ENCODE data around the gene UTP11. TPM values are rescaled to one million over a fixed set of nuclear protein-coding genes. Genes with fewer than 3 reads are reported as not detected.

UTP11 gene
- total and polyA plus RNA-seq, 2 donors: 43.5 to 45.4 TPM

DNA sequence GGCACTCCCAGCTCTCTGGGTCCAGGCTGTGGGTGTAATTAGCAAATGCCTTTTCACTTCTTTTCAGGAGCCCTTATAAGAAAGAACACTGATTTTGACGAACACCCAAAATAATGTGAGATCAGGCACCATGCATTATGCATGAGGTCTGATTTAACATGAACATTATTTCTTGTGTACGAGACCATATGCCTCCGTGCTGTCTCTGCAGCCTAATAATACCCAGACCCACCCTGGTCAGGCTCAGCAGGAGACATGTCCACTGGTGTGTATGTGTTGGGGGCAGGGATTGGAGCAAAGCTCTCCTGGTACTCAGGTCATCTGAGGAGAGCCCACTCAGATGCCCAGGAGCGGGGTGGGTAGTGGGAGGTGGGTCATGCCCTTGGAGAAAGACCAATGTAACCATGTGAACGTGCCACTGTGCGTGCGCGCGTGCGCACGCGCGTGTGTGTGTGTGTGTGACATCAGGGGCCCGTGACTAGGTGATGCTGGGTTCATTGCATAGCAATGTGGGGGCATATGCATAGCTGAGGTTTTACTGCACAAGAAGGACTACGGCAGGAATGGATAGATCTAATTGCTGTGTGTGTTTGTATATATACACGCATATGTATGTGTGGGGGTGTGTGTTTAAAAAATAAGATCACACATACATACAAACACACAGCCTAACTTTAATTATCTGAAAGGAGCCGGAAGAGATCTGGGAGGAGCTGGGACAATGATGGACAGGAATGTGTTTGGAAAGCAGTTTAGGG lies 27.0 kb downstream of the UTP11 start:
- Histone ChIP-seq H3K4me3 (ENCODE audit: low read depth, low read length) (no peak overlapping the region), H3K27ac (ENCODE audit: low read depth) (no peak overlapping the region), H3K4me1 (ENCODE audit: insufficient read depth) (no peaks in the 10 kb centered on the region), H3K36me3 (ENCODE audit: insufficient read depth) (no peaks in the 10 kb centered on the region)
- 89% methylated on average over 17 of the region's 17 CpGs for WGBS
- DNase-seq (ENCODE audit: extremely low spot score): no peak

GRCh38 chr1:38041936-38042834 lies 29.7 kb downstream of the UTP11 start:
- Histone ChIP-seq H3K36me3 (ENCODE audit: insufficient read depth) (no peaks in the 10 kb centered on the region), H3K27ac (ENCODE audit: low read depth) (no peak overlapping the region), H3K4me3 (ENCODE audit: low read depth, low read length) (no peak overlapping the region), H3K4me1 (ENCODE audit: insufficient read depth) (no peaks in the 10 kb centered on the region)
- WGBS: 81% methylated on average over 21 of the region's 21 CpGs
- DNase-seq (ENCODE audit: extremely low spot score): no peak

- H3K27ac ChIP-seq (ENCODE audit: low read depth): no peak overlapping the region
- no peak overlapping the region for H3K4me3 ChIP-seq (ENCODE audit: low read depth, low read length)
- no peak for DNase-seq (ENCODE audit: extremely low spot score)
- no peaks in the 10 kb centered on the region for H3K36me3 ChIP-seq (ENCODE audit: insufficient read depth)
- H3K4me1 ChIP-seq (ENCODE audit: insufficient read depth): no peaks in the 10 kb centered on the region
- 84% methylated on average over 12 of the region's 12 CpGs for WGBS
These were observed 30.7 kb downstream of the UTP11 start for GRCh38 chr1:38043036-38043747.

- Histone ChIP-seq H3K4me1 (ENCODE audit: insufficient read depth) (no peaks in the 10 kb centered on the region), H3K4me3 (ENCODE audit: low read depth, low read length) (peak overlapping the region; percentile 41), H3K27ac (ENCODE audit: low read depth) (no peak overlapping the region), H3K36me3 (ENCODE audit: insufficient read depth) (no peaks in the 10 kb centered on the region)
- WGBS: 5% methylated on average over 70 of the region's 70 CpGs
- DNase-seq (ENCODE audit: extremely low spot score): no peak
These were observed 32.0 kb downstream of the UTP11 start for GRCh38 chr1:38044221-38045215.

GRCh38 chr1:38045401-38046332 lies 33.1 kb downstream of the UTP11 start:
- Histone ChIP-seq H3K4me3 (ENCODE audit: low read depth, low read length) (peak overlapping the region; percentile 51), H3K36me3 (ENCODE audit: insufficient read depth) (no peaks in the 10 kb centered on the region), H3K27ac (ENCODE audit: low read depth) (no peak overlapping the region), H3K4me1 (ENCODE audit: insufficient read depth) (no peaks in the 10 kb centered on the region)
- WGBS: 3% methylated on average over 115 of the region's 115 CpGs
- DNase-seq (ENCODE audit: extremely low spot score): no peak

DNA sequence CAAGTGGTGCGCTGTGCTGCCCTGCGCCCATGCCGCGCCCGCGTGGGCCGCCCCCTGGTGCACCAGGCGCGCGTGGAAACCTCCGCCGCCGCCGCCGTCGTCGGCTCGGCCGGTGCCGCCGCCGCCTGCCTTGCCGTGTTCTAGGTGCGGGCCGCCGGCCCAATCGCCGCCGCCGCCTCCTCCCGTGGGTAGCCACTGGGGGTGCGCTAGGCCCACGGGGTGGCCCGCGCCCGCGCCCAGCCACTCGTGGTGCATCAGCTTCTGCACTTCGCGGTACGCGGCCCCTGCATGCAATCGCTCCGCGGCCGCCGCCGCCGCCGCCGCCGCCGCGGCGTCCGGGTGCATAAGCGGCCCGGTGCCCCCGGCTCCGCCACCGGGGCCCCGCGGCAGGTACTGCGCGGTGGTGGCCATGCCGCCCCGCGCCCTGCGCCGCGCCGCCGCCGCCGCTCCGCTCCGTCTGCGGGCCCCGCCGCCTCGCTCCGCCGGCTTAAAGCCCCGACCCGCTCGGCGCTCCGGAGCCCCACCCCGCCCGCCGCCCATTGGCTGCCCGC lies 33.9 kb downstream of the UTP11 start, which contains the start of gene POU3F1:
Gene POU3F1, minus strand, starts transcription at position 461 of the 551 bp plus-strand sequence. Its CDS starts 50 bp downstream, at position 411.
- Histone ChIP-seq H3K4me3 (ENCODE audit: low read depth, low read length) (peak within 1 kb of the TSS; percentile 51), H3K36me3 (ENCODE audit: insufficient read depth) (no peaks in the 10 kb centered on the region), H3K27ac (ENCODE audit: low read depth) (peak within 1 kb of the TSS; percentile 3), H3K4me1 (ENCODE audit: insufficient read depth) (no peaks in the 10 kb centered on the region)
- WGBS: under 1% methylated on average over 92 of the region's 92 CpGs
- DNase-seq (ENCODE audit: extremely low spot score): no peak

GRCh38 chr1:38046884-38047602 lies 34.5 kb downstream of the UTP11 start:
- Histone ChIP-seq H3K4me1 (ENCODE audit: insufficient read depth) (no peaks in the 10 kb centered on the region), H3K27ac (ENCODE audit: low read depth) (peak overlapping the region; percentile 3), H3K4me3 (ENCODE audit: low read depth, low read length) (peak overlapping the region; percentile 51), H3K36me3 (ENCODE audit: insufficient read depth) (no peaks in the 10 kb centered on the region)
- under 1% methylated on average over 99 of the region's 99 CpGs for WGBS
- DNase-seq (ENCODE audit: extremely low spot score): no peak

DNA sequence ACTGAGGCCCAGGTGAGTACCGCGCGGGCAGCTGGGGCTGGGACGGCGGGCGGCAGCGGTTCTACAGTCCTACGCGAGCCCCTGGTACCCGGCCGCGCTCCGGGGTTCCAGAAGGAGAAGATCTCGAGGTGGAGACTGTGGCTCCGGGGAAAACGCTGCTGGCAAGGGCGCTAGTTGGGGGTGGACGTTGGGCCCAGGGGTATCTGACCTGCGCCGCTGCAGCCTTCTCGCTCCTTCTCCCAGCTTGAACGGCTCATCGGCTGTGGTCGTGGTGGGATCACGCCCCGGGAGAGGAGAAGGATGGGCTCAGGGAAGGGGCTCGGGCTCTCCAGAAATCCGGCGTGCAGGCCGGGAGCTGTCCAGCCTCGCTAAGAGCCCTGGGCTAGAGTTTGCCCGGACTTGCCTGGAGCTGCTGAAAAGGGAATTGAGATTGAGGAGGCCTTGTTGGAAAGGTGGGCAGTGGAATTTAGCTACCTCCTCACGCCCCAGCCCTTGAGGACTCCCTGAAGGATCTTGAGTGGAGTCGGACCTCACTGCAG lies 35.1 kb downstream of the UTP11 start:
- 8% methylated on average over 34 of the region's 34 CpGs for WGBS
- H3K36me3 ChIP-seq (ENCODE audit: insufficient read depth): no peaks in the 10 kb centered on the region
- H3K27ac ChIP-seq (ENCODE audit: low read depth): no peak overlapping the region
- H3K4me1 ChIP-seq (ENCODE audit: insufficient read depth): no peaks in the 10 kb centered on the region
- DNase-seq (ENCODE audit: extremely low spot score): no peak
- peak overlapping the region; percentile 51 for H3K4me3 ChIP-seq (ENCODE audit: low read depth, low read length)

GRCh38 chr1:38050397-38051078 lies 38.0 kb downstream of the UTP11 start:
- Histone ChIP-seq H3K4me1 (ENCODE audit: insufficient read depth) (no peaks in the 10 kb centered on the region), H3K27ac (ENCODE audit: low read depth) (no peak overlapping the region), H3K36me3 (ENCODE audit: insufficient read depth) (no peaks in the 10 kb centered on the region), H3K4me3 (ENCODE audit: low read depth, low read length) (no peak overlapping the region)
- no peak for DNase-seq (ENCODE audit: extremely low spot score)
- 55% methylated on average over 13 of the region's 13 CpGs for WGBS

DNA sequence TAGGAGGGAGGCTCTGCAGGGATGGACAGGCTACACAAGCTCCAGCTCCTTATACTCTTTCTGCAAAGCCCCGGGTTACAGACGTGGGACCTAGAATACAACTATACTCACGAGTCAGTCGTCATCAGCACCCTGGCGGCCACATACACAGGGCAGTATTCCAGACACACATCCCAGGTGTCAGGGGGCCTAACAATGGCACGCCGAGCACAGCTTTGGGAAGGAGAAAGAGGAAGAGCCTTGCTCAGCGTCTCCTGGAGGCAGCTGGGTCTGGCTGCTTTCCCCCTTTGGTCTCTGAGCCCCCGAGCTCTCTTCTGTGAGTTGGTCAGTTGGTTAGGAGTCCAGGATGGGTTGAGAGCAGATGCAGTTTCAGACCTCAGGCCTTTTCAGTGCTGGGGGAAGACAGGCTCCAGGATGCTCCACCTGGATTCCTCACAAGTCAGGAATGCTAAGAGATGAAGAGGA lies 38.6 kb downstream of the UTP11 start:
- Histone ChIP-seq H3K4me1 (ENCODE audit: insufficient read depth) (no peaks in the 10 kb centered on the region), H3K4me3 (ENCODE audit: low read depth, low read length) (no peak overlapping the region), H3K36me3 (ENCODE audit: insufficient read depth) (no peaks in the 10 kb centered on the region), H3K27ac (ENCODE audit: low read depth) (no peak overlapping the region)
- 61% methylated on average over 9 of the region's 9 CpGs for WGBS
- no peak for DNase-seq (ENCODE audit: extremely low spot score)
